VCaP (cell line): ENCODE measurements around the gene WDR45.

Experiments
- H3K27ac ChIP-seq: fragments of 450-650 bp; 2 replicates; pipeline ENCODE4 v1.5.1; 2017
- TF ChIP-seq, protein P1 (sequence below): fragments of 450-650 bp; conservative IDR thresholded peaks from 2 replicates; pipeline ENCODE4 v1.5.1; 2017; ENCODE audit warnings: mild to moderate bottlenecking, moderate library complexity

WDR45 gene

DNA sequence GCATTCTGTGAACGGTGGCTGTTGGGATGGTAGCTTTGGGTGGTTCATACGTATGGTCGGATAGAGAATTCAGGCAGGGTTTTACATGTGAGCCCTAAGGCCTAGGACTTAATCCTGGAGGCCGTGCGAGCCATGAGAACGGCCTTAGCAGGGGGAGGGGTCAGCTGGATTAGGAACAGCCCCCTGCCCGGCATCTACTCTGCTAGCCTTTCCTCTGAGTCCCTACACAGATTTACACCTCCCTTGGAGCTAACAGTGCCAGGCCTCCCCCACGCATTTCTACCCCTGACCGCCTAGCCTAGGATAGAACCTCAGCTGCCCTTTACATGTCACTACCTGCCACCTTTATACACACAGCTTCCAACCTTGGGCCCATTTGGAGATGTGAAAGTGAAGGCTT is 13.0 kb downstream of the WDR45 start:
- H3K27ac ChIP-seq: no peak overlapping the region
- TF ChIP-seq, protein P1, sequence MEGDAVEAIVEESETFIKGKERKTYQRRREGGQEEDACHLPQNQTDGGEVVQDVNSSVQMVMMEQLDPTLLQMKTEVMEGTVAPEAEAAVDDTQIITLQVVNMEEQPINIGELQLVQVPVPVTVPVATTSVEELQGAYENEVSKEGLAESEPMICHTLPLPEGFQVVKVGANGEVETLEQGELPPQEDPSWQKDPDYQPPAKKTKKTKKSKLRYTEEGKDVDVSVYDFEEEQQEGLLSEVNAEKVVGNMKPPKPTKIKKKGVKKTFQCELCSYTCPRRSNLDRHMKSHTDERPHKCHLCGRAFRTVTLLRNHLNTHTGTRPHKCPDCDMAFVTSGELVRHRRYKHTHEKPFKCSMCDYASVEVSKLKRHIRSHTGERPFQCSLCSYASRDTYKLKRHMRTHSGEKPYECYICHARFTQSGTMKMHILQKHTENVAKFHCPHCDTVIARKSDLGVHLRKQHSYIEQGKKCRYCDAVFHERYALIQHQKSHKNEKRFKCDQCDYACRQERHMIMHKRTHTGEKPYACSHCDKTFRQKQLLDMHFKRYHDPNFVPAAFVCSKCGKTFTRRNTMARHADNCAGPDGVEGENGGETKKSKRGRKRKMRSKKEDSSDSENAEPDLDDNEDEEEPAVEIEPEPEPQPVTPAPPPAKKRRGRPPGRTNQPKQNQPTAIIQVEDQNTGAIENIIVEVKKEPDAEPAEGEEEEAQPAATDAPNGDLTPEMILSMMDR: no peak

DNA sequence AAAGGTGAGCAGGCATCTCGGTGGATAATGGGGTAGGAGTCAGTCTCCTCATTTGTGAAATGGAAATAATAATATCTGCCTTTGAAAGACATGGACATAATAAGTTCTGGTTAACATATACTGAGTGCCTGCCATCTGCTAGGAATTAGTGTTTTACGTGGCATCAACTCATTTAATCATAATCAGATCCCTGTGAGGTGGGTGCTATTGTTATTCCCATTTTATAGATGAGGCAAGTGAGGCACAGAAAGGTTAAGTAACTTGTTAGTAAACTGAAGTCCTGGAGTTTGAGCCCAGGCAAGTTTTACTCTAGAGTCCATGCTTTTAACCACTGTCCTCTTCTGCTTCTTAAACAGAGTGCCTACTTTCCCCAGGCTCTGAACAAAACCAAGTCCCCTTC is 13.4 kb downstream of the WDR45 start:
- TF ChIP-seq, protein P1: no peak
- H3K27ac ChIP-seq: no peak overlapping the region

DNA sequence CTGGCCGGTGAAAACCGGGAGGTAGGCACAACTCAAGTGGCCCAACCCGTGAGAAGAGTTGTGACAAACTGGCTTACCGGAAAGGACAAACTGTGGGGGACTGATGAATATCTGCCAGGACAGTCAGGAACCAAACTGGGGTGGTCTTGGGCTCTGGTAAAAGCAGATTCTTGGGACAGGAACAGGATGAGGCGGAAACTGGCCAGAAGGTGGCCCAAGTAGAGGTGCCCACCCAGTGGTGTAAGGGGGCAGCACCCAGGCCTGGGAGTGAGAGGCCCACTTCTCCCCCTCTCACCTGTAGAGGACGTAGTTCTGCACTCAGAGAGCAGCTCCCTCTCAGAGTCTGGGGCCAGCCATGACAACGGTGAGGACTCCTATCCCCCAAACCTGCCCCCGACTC is 15.0 kb downstream of the WDR45 start:
- TF ChIP-seq, protein P1: no peak
- no peak overlapping the region for H3K27ac ChIP-seq

- no peak overlapping the region for H3K27ac ChIP-seq
- TF ChIP-seq, protein P1: no peak
These were observed 15.4 kb downstream of the WDR45 start for GRCh38 chrX:49064303-49064702.

DNA sequence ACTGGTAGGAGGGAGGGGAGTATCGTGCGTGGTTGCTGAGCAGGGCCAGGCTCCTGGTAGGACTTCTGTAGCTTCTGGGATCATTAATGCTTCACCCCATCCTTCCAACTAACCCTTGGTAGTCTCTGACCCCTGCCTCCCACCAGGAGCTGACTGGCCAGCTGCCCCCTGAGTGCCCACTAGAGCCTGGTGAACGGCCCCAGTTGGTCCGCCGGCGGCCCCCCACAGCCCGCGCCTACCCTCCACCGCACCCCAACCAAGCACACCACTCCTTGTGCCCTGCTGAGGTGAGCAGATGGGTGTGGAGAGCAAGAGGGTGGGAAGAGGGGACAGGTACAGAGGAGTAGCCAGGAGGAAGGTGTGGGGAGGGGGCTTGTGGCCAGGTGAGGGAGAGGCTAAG is 16.0 kb downstream of the WDR45 start:
- TF ChIP-seq, protein P1: no peak
- H3K27ac ChIP-seq: no peak overlapping the region

GRCh38 chrX:49061916-49062315 is 17.8 kb downstream of the WDR45 start:
- no peak overlapping the region for H3K27ac ChIP-seq
- TF ChIP-seq, protein P1: no peak

DNA sequence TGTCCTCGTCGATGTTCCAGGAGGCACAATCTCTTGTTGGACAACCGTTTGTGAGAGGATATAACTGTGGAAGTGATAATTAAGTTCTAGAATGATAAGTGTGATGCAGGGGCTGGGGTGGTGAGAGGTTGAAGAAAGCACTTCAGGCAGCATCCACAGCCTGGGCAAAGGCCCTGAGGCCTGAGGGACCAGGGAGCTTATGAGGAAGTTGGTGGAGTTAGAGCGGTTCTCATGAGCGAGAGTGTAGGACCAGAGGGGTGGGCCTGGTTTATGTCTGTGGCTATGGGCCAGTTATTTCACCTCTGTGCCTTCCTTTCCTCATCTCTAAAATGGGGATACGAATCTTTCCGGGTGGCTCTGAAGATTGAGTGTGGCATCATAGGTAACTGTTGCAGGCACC is 18.2 kb downstream of the WDR45 start:
- TF ChIP-seq, protein P1: no peak
- H3K27ac ChIP-seq: no peak overlapping the region

DNA sequence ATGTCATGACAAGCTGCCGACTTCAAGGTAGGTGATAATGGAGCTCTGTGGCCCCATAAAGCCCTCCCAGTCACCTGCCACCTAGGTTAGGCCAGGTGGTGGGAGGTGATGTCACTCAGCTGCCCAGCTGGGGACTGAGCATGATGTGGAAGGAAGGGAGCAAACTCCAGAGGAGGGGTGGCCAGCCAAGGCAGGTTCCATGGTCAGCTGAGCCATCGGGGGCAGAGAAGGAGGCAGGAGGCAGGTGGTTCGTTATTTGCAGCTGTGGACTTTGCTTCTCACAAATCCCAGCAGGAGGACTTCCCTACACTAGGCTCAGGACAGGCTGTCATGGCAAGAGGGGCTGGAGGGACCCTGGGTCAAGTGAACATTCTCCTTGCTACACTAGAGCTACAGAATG is 18.8 kb downstream of the WDR45 start:
- TF ChIP-seq, protein P1: no peak
- no peak overlapping the region for H3K27ac ChIP-seq
